ENCODE results near the gene PRR15. TPM values are rescaled to one million over a fixed set of nuclear protein-coding genes. Genes with fewer than 3 reads are reported as not detected.

The PRR15 gene
- total RNA-seq, 1 donor from 2014 or later, result not detected

DNA sequence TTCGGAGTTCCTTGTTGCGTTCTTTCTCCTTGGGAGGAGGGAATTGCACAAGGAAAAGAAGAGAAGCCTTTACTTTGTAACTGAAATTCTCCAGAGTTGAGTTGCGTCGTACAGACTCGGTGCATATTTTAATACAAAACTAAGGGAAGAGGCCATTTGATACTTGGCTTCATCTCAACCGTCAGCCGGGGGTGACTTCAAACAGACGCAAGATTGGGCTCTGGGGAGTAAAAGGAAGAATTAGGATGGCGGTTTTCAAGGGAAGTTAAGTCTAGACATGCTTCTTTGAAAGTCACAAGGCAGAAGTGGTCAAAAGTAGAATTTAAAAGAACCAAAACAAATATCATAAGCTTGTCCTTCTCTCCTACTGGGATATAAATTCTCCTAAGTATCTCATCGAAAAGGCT, 1.6 kb downstream of the PRR15 start:
- DNase-seq (ENCODE audit: low spot score in 2 of 2), result no peak
- H3K4me3 ChIP-seq, result peak overlapping the region; percentile 73 to 77
- no peaks in the 10 kb centered on the region for H3K27me3 ChIP-seq
- H3K36me3 ChIP-seq, result no peaks in the 10 kb centered on the region
- H3K9me3 ChIP-seq, result no peaks in the 10 kb centered on the region
- H3K4me1 ChIP-seq, result peaks cover 11 to 13% of the 10 kb centered on the region in 2 donors
- peak overlapping the region in 1 of 2 donors; percentile 31 for H3K27ac ChIP-seq
- TF ChIP-seq, protein P1, sequence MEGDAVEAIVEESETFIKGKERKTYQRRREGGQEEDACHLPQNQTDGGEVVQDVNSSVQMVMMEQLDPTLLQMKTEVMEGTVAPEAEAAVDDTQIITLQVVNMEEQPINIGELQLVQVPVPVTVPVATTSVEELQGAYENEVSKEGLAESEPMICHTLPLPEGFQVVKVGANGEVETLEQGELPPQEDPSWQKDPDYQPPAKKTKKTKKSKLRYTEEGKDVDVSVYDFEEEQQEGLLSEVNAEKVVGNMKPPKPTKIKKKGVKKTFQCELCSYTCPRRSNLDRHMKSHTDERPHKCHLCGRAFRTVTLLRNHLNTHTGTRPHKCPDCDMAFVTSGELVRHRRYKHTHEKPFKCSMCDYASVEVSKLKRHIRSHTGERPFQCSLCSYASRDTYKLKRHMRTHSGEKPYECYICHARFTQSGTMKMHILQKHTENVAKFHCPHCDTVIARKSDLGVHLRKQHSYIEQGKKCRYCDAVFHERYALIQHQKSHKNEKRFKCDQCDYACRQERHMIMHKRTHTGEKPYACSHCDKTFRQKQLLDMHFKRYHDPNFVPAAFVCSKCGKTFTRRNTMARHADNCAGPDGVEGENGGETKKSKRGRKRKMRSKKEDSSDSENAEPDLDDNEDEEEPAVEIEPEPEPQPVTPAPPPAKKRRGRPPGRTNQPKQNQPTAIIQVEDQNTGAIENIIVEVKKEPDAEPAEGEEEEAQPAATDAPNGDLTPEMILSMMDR (IDR thresholded peaks at IDR 0.05), result no peak
- intact Hi-C loops (cut with DNase I), result loop anchor here (5.0 kb wide), 1 partner anchor 78 kb away; no protein-coding TSS in a partner anchor

DNA sequence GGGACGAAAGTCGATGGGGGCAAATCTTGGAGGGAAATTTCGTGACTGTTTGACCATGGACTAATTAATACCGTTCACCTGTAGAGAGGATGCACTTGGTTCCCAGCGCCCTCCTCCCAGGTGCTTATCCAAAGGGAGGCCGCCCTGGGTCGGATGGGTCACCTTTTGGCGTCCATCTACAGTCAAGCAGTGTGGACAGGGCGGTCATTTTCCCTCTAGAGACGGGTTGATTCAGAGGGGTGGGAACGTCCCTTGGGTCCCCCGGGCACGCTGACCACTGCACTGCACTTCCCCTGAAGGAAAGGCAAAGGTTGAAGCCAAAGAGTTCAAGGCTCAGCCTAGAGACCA, 2.0 kb downstream of the PRR15 start:
- Histone ChIP-seq H3K4me3 (peak overlapping the region; percentile 73 to 77), H3K27me3 (no peaks in the 10 kb centered on the region), H3K9me3 (no peaks in the 10 kb centered on the region), H3K27ac (no peak overlapping the region), H3K36me3 (no peaks in the 10 kb centered on the region), H3K4me1 (peaks cover 11 to 13% of the 10 kb centered on the region in 2 donors)
- intact Hi-C loops (cut with DNase I), result loop anchor here (5.0 kb wide), 1 partner anchor 78 kb away; no protein-coding TSS in a partner anchor
- TF ChIP-seq, protein P1 (IDR thresholded peaks at IDR 0.05), result no peak
- no peak for DNase-seq (ENCODE audit: low spot score in 2 of 2)

DNA sequence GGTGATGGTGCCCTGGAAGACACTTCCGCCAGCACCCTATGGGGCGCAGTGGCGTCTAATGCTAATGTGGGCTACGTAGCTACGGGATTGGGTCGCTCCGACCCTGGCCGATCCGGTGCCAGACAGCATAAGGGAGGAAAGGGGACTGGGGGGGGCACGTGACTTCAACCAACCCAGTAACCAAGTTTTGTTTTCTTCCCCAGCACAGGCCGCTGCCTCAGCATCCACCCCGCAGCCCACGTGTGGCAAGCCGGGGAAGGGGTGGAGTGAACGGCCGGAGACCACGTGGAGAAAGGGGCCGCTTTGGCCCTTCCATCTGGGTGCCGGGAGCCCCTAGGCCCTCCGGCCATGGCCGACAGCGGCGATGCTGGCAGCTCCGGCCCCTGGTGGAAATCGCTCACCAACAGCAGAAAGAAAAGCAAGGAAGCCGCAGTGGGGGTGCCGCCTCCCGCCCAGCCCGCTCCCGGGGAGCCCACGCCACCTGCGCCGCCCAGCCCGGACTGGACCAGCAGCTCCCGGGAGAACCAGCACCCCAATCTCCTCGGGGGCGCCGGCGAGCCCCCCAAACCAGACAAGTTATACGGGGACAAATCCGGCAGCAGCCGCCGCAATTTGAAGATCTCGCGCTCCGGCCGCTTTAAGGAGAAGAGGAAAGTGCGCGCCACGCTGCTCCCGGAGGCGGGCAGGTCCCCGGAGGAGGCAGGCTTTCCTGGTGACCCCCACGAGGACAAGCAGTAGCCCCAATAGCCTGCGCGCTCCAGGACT, 2.5 kb downstream of the PRR15 start:
- Histone ChIP-seq H3K4me1 (peaks cover 11 to 13% of the 10 kb centered on the region in 2 donors), H3K27ac (no peak overlapping the region)

DNA sequence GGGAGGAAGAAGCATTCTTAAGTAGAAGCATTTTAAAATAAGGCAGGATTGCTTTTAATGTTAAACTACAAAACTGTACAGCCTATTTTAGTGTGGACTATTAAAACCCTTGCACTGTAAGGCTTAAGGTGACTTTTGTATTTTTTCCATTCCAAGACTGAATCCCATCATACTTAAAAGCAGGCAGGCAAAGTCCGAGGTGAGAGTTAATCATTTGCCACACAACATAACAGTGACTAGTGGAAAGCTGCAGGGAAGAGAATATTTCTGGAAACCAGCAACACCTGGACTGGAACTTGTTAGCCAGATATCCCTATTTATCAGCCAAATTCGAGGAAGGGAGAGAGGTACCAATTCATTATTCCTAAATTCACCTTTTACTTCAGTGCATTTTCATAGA, 3.5 kb downstream of the PRR15 start:
- Histone ChIP-seq H3K9me3 (no peaks in the 10 kb centered on the region), H3K36me3 (no peaks in the 10 kb centered on the region), H3K4me1 (peaks cover 11 to 13% of the 10 kb centered on the region in 2 donors), H3K4me3 (no peak overlapping the region), H3K27me3 (no peaks in the 10 kb centered on the region), H3K27ac (no peak overlapping the region)
- TF ChIP-seq, protein P1 (IDR thresholded peaks at IDR 0.05), result no peak
- intact Hi-C loops (cut with DNase I), result loop anchor here (5.0 kb wide), 1 partner anchor 80 kb away; no protein-coding TSS in a partner anchor
- no peak for DNase-seq (ENCODE audit: low spot score in 2 of 2)

More for the DNA sequence above, 2.5 kb downstream of the PRR15 start:
- peak in 1 of 2 donors; percentile 65 for DNase-seq (ENCODE audit: low spot score in 2 of 2)
- Histone ChIP-seq H3K27me3 (no peaks in the 10 kb centered on the region), H3K4me3 (peak overlapping the region; percentile 73 to 77), H3K9me3 (no peaks in the 10 kb centered on the region), H3K36me3 (no peaks in the 10 kb centered on the region)
- intact Hi-C loops (cut with DNase I), result loop anchor here (5.0 kb wide), 1 partner anchor 79 kb away; no protein-coding TSS in a partner anchor
- TF ChIP-seq, protein P1 (IDR thresholded peaks at IDR 0.05), result no peak

DNA sequence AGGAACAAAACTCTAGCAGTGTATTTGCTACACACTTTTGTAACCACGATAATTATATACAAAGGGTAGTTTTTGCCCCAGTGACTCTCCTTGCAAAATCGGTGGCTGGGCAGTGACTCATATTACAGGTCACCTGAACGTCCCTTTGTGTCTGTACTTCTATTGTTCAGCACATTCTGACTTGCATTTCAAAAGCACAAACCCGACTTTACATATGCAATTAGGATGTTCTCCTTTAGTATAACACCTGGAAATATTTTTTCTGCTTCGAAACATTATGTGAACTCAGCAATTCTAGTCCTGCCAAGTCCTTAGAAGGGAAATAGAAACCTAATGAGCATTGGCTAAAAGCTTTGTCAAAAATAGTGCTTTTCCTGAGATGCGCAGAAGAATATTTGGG, 6.0 kb downstream of the PRR15 start:
- DNase-seq (ENCODE audit: low spot score in 2 of 2), result no peak
- H3K27me3 ChIP-seq, result no peaks in the 10 kb centered on the region
- H3K4me3 ChIP-seq, result no peak overlapping the region
- peaks cover 0 to 5% of the 10 kb centered on the region in 2 donors for H3K4me1 ChIP-seq
- H3K36me3 ChIP-seq, result no peaks in the 10 kb centered on the region
- no peaks in the 10 kb centered on the region for H3K9me3 ChIP-seq
- intact Hi-C loops (cut with DNase I), result loop anchor here (5.0 kb wide), 1 partner anchor 82 kb away; no protein-coding TSS in a partner anchor
- TF ChIP-seq, protein P1 (IDR thresholded peaks at IDR 0.05), result no peak
- no peak overlapping the region for H3K27ac ChIP-seq

Measured in ascending aorta (tissue), 2 donors.